Neural progenitor cell (in vitro differentiated cells): ENCODE data around the gene NFKBIL1. TPM values are rescaled to one million over a fixed set of nuclear protein-coding genes. Genes with fewer than 3 reads are reported as not detected.

Experiments
- DNase-seq: peaks from one replicate; pipeline ENCODE4 v3.0.0-alpha.2; 2016; ENCODE audit warnings: low spot score
- H2AFZ ChIP-seq: fragments of 200-600 bp; sonication (generic); replicated peaks from 2 replicates; pipeline ENCODE4 v1.6.1; 2016; ENCODE audit warnings: antibody characterized with exemption
- H3F3A ChIP-seq: fragments of 200-600 bp; sonication (generic); 2 replicates; pipeline ENCODE4 v1.6.1; 2016; ENCODE audit warnings: antibody characterized with exemption, low read depth
- H3K27ac ChIP-seq: fragments of 200-600 bp; sonication (generic); 2 replicates; pipeline ENCODE4 v1.5.1; 2016; ENCODE audit warnings: mild to moderate bottlenecking
- H3K27me3 ChIP-seq: fragments of 200-600 bp; sonication (generic); 2 replicates; pipeline ENCODE4 v1.6.1; 2016; ENCODE audit warnings: mild to moderate bottlenecking, moderate library complexity
- H3K36me3 ChIP-seq: fragments of 200-600 bp; sonication (generic); 2 replicates; pipeline ENCODE4 v1.5.1; 2016
- H3K4me1 ChIP-seq: fragments of 200-600 bp; sonication (generic); 2 replicates; pipeline ENCODE4 v1.6.1; 2016; ENCODE audit warnings: mixed run types
- H3K4me2 ChIP-seq: fragments of 200-600 bp; sonication (generic); 2 replicates; pipeline ENCODE4 v1.6.1; 2016
- H3K4me3 ChIP-seq: fragments of 200-600 bp; sonication (generic); 2 replicates; pipeline ENCODE4 v1.5.1; 2016
- H3K79me2 ChIP-seq: fragments of 200-600 bp; sonication (generic); 2 replicates; pipeline ENCODE4 v1.6.1; 2016; ENCODE audit warnings: low read depth
- H3K9ac ChIP-seq: fragments of 200-600 bp; sonication (generic); 2 replicates; pipeline ENCODE4 v1.6.1; 2016
- H3K9me3 ChIP-seq: fragments of 200-600 bp; sonication (generic); 2 replicates; pipeline ENCODE4 v1.5.1; 2016; ENCODE audit warnings: low read depth
- H4K20me1 ChIP-seq: fragments of 200-600 bp; sonication (generic); 2 replicates; pipeline ENCODE4 v1.6.1; 2016; ENCODE audit warnings: low read depth
- H3K27ac Mint-ChIP-seq: 3 replicates; pipeline ENCODE4 v1.8.0; 2021; ENCODE audit warnings: mixed read lengths
- H3K27me3 Mint-ChIP-seq: 2 replicates; pipeline ENCODE4 v1.8.0; 2022; ENCODE audit warnings: low read depth, mild to moderate bottlenecking, inconsistent platforms, moderate library complexity, mixed read lengths; ENCODE audit not compliant: insufficient read depth
- H3K36me3 Mint-ChIP-seq: 3 replicates; pipeline ENCODE4 v1.8.0; 2021; ENCODE audit warnings: mixed read lengths
- H3K4me1 Mint-ChIP-seq: 3 replicates; pipeline ENCODE4 v1.8.0; 2021; ENCODE audit warnings: mixed read lengths
- H3K4me3 Mint-ChIP-seq: 3 replicates; pipeline ENCODE4 v1.8.0; 2021; ENCODE audit warnings: mild to moderate bottlenecking, moderate library complexity, mixed read lengths
- H3K9me3 Mint-ChIP-seq: 3 replicates; pipeline ENCODE4 v1.8.0; 2020; ENCODE audit warnings: mixed read lengths
- CTCF ChIP-seq: fragments of 200-600 bp; sonication (generic); IDR thresholded peaks from 2 replicates; pipeline ENCODE4 v1.5.1; 2017; ENCODE audit warnings: antibody characterized with exemption, mild to moderate bottlenecking
- EZH2 ChIP-seq: fragments of 200-600 bp; sonication (generic); IDR thresholded peaks from 2 replicates; pipeline ENCODE4 v1.6.1; 2017; ENCODE audit warnings: antibody characterized with exemption, mild to moderate bottlenecking, moderate library complexity
- EZH2phosphoT487 ChIP-seq: fragments of 200-600 bp; sonication (generic); IDR thresholded peaks from 2 replicates; pipeline ENCODE4 v1.6.1; 2017; ENCODE audit warnings: antibody characterized with exemption
- total RNA-seq: library from RNA; depleted of rRNA; stranded (reverse); fragments of >200 nt; gene quantifications from 2 replicates; pipeline ENCODE4 v1.2.3, GENCODE V29; 2015; ENCODE audit warnings: low replicate concordance

Gene NFKBIL1
- total RNA-seq, 1 donor from 2014 or later, result 8.6 TPM

- peak overlapping the region; percentile 94 for H3K4me2 ChIP-seq
- no peak for DNase-seq
Observed at GRCh38 chr6:31580438-31580740, 33.0 kb downstream of the NFKBIL1 start.

DNA sequence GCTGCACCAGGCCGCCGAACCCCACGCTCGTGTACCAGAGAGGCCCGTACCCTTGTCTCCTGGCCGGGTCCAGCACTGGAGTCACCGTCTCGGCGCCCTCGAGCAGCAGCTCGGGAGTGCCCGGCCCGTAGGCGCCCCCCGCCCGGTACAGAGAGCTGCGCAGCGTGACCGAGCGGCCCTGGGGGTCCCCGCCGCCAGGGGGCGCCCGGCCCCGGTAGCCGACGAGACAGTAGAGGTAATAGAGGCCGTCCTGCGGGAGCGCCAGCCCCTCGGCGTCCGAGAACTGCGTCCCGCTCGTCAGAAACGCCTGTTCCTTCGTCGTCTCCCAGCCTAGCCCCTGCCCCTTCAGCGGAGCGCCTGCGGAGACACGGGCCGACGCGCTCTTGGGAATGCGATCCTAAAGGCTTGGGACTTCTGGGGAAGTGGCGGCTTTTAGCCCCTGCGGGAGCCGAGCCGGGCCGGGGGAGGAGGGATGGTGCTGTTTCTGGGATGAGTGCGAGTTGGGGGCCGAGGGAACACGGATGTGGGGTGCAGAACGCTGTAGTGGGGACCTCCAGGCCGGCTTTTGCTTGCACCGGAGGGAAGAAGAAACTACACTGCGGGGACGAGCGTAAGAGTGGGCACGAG lies 33.5 kb downstream of the NFKBIL1 start:
- Mint-ChIP-seq H3K4me1 (peaks cover 15% of the 10 kb centered on the region), H3K36me3 (no peaks in the 10 kb centered on the region), H3K4me3 (peak overlapping the region; percentile 95), H3K27ac (peak overlapping the region; percentile 90), H3K9me3 (no peaks in the 10 kb centered on the region), H3K27me3 (peaks cover 17% of the 10 kb centered on the region)
- Histone ChIP-seq H3K4me2 (peak overlapping the region; percentile 94), H3K79me2 (no peaks in the 10 kb centered on the region), H3K27me3 (peaks cover 9% of the 10 kb centered on the region), H4K20me1 (no peaks in the 10 kb centered on the region), H3K9me3 (no peaks in the 10 kb centered on the region), H3K4me3 (peak overlapping the region; percentile 69), H3K36me3 (no peaks in the 10 kb centered on the region), H3K4me1 (peaks cover 11% of the 10 kb centered on the region), H3K9ac (peak overlapping the region; percentile 44), H3F3A (no peaks in the 10 kb centered on the region), H3K27ac (no peak overlapping the region), H2AFZ (peak overlapping the region; percentile 87)
- DNase-seq, result peak; percentile 93
- TF ChIP-seq EZH2 (peak; percentile 39), CTCF (peak; percentile 96), EZH2phosphoT487 (no peak)

More at GRCh38 chr6:31580438-31580740, 33.0 kb downstream of the NFKBIL1 start:
- Histone ChIP-seq H3K4me1 (peaks cover 11% of the 10 kb centered on the region), H3K79me2 (no peaks in the 10 kb centered on the region), H3K27ac (no peak overlapping the region), H4K20me1 (no peaks in the 10 kb centered on the region), H3K9me3 (no peaks in the 10 kb centered on the region), H3K27me3 (peaks cover 9% of the 10 kb centered on the region), H3K4me3 (peak overlapping the region; percentile 69), H3F3A (no peaks in the 10 kb centered on the region), H2AFZ (peak overlapping the region; percentile 87), H3K9ac (no peak overlapping the region), H3K36me3 (no peaks in the 10 kb centered on the region)
- Mint-ChIP-seq H3K27ac (peak overlapping the region; percentile 86), H3K4me1 (peaks cover 15% of the 10 kb centered on the region), H3K27me3 (peaks cover 20% of the 10 kb centered on the region), H3K4me3 (peak overlapping the region; percentile 95), H3K9me3 (no peaks in the 10 kb centered on the region), H3K36me3 (no peaks in the 10 kb centered on the region)
- TF ChIP-seq EZH2, result no peak
- TF ChIP-seq EZH2phosphoT487, result no peak
- TF ChIP-seq CTCF, result no peak

DNA sequence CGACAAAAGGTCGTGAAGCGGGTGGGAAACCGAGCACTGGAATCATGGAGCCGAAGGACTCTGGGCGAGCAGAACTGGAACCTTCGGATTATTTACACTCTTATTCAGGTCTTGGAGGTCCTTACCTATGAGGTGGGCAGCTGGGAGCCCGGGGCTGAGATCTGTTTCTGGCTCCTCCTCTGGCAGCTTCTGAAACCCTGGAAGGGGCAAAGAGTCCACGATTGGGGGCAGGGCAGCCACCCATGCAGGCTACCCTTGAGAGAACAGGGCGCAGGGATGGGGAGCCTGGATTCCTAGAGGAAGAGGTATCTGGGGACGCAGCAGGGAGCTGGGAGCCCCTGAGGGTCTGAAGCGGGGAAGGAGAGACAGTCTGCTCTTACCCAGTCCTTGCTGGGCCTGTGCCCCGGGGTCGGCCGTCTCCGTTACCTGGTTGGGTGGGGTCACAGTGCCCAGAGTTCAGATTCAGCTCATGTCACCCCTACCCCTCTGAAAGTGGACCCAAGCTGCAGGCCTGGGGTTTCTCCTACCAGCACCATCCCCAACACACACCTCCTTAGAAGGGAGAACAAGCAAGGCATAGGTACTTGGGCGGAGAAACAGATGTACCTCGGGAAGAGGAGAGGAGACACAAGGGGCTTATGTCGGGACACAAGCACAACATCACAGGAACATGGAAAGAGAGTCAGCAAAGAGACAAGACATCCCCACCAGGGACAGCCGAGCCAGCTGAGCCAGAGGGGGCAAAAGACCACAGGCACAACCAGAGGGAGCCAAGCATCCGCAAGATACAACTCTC lies 34.2 kb downstream of the NFKBIL1 start:
- H3K9me3 Mint-ChIP-seq, result no peaks in the 10 kb centered on the region
- Histone ChIP-seq H2AFZ (peak overlapping the region; percentile 87), H3K4me2 (peak overlapping the region; percentile 94), H3F3A (no peaks in the 10 kb centered on the region), H3K27me3 (peaks cover 9% of the 10 kb centered on the region), H3K27ac (no peak overlapping the region), H4K20me1 (no peaks in the 10 kb centered on the region), H3K79me2 (no peaks in the 10 kb centered on the region), H3K9ac (peak overlapping the region; percentile 44), H3K4me3 (peak overlapping the region; percentile 69), H3K4me1 (peaks cover 11% of the 10 kb centered on the region), H3K9me3 (no peaks in the 10 kb centered on the region), H3K36me3 (no peaks in the 10 kb centered on the region)
- H3K4me1 Mint-ChIP-seq, result peaks cover 15% of the 10 kb centered on the region
- TF ChIP-seq CTCF, result no peak
- no peak for TF ChIP-seq EZH2phosphoT487
- TF ChIP-seq EZH2, result no peak
- peak overlapping the region; percentile 90 for H3K27ac Mint-ChIP-seq
- H3K27me3 Mint-ChIP-seq, result peaks cover 17% of the 10 kb centered on the region
- peak; percentile 27 for DNase-seq
- H3K4me3 Mint-ChIP-seq, result peak overlapping the region; percentile 95
- H3K36me3 Mint-ChIP-seq, result no peaks in the 10 kb centered on the region
